Right lobe of liver (tissue), 6 donors: Measurements from ENCODE around the gene OR2G3. TPM values are rescaled to one million over a fixed set of nuclear protein-coding genes. Genes with fewer than 3 reads are reported as not detected.

ENCODE experiments used
- ATAC-seq, 4 donors: fragments of 200-7000 bp; cut with Tn5 transposase; one replicate each; pipeline ENCODE4 v1.9.1; 2020; ENCODE audit warnings: mild to moderate bottlenecking in 4 of 4, moderate library complexity in 4 of 4
- DNase-seq, 3 donors: peaks; one replicate each; pipeline ENCODE4 v3.0.0-alpha.2; 2020
- H3K27ac ChIP-seq, 3 donors: fragments of 200-600 bp; one replicate each; pipeline ENCODE4 v1.8.0; 2022
- H3K27me3 ChIP-seq, 2 donors: fragments of 200-600 bp; one replicate each; pipeline ENCODE4 v1.8.0; 2022
- H3K36me3 ChIP-seq, 4 donors: fragments of 200-600 bp; sonication (generic) in 1 of 4; one replicate each; pipeline versions ENCODE4 v1.5.1 to v1.8.0; 2017 to 2022; ENCODE audit warnings: control low read depth in 1 of 4
- H3K4me1 ChIP-seq, 4 donors: fragments of 200-600 bp; sonication (generic) in 1 of 4; one replicate each; pipeline versions ENCODE4 v1.5.1 to v1.8.0; 2017 to 2022; ENCODE audit warnings: control low read depth in 1 of 4
- H3K4me3 ChIP-seq, 3 donors: fragments of 200-600 bp; one replicate each; pipeline ENCODE4 v1.8.0; 2022
- H3K9me3 ChIP-seq, 4 donors: fragments of 200-600 bp; sonication (generic) in 1 of 4; one replicate each; pipeline versions ENCODE4 v1.5.1 to v1.8.0; 2017 to 2022; ENCODE audit warnings: control low read depth in 1 of 4
- CTCF ChIP-seq, 4 donors: fragments of 200-600 bp in 3 of 4; fragments of 450-650 bp in 1 of 4; IDR thresholded peaks; one replicate each; pipeline versions ENCODE4 v1.5.1 to v1.8.0; 2016 to 2022; ENCODE audit warnings: antibody characterized with exemption in 4 of 4, mild to moderate bottlenecking in 2 of 4
- POLR2A ChIP-seq: fragments of 450-650 bp; IDR thresholded peaks from one replicate; pipeline ENCODE4 v1.6.1; 2017; ENCODE audit warnings: antibody characterized with exemption, mild to moderate bottlenecking
- WGBS: methylation state at CpG from one replicate; pipeline ENCODE4 v1.1.6; 2018; ENCODE audit warnings: low coverage, low lambda C conversion rate; ENCODE audit not compliant: insufficient coverage; ENCODE audit errors: missing lambda C conversion rate; 5-methylcytosine and 5-hydroxymethylcytosine counted together
- intact Hi-C, 2 donors: fragments of 100-400 bp; cut with DNase I; formaldehyde crosslinking; loops; one replicate each; pipeline versions ENCODE4 v1.11.2 to v1.14.1; 2022
- total RNA-seq, 6 experiments: library from RNA; depleted of rRNA in 2 of 6; stranded (reverse); fragments of >200 nt in 2 of 6; fragmentation: NEBNext Ultra II Directional in 3 of 6; extraction: Animal tissue kit (Norgen Biotek cat#: 25700) in 3 of 6; gene quantifications; one replicate each; pipeline versions ENCODE4 v1.1.0 to v1.2.4, GENCODE V29; 2016 to 2023
- donor health status: DM: no; HTN: yes; CAD: no.
- donor health status: DM: no; HTN: no; CAD: no.
- donor health status: DM: no; HTN: no; CAD: no.
- donor health status: DM: no; HTN: yes; CAD: no.
- donor health status: DM: no; HTN: yes; CAD: no.

The OR2G3 gene
- total RNA-seq, 6 experiments from 2014 or later: not detected

- Histone ChIP-seq H3K27me3 (no peaks in the 10 kb centered on the region), H3K27ac (no peak overlapping the region), H3K4me1 (no peaks in the 10 kb centered on the region), H3K4me3 (no peak overlapping the region), H3K9me3 (no peaks in the 10 kb centered on the region), H3K36me3 (no peaks in the 10 kb centered on the region)
- ATAC-seq: no peak
- no peak for DNase-seq
- 27% methylated on average over 1 of the region's 1 CpG for WGBS
- TF ChIP-seq CTCF (IDR thresholded peaks at IDR 0.05): no peak
- TF ChIP-seq POLR2A: no peak
- intact Hi-C loops: no loop called here
Measured at GRCh38 chr1:247613405-247613804, 8.0 kb downstream of the OR2G3 start.

- no peak overlapping the region for H3K4me3 ChIP-seq
- H3K36me3 ChIP-seq: no peaks in the 10 kb centered on the region
- DNase-seq (no peak), ATAC-seq (peak in 1 of 4 donors; percentile 36)
- intact Hi-C loops: no loop called here
- no peak overlapping the region for H3K27ac ChIP-seq
- no peaks in the 10 kb centered on the region for H3K27me3 ChIP-seq
- 48% methylated on average over 2 of the region's 5 CpGs for WGBS
- H3K4me1 ChIP-seq: no peaks in the 10 kb centered on the region
- H3K9me3 ChIP-seq: no peaks in the 10 kb centered on the region
- TF ChIP-seq CTCF (IDR thresholded peaks at IDR 0.05): no peak
- TF ChIP-seq POLR2A: no peak
Measured at GRCh38 chr1:247614625-247615024, 9.2 kb downstream of the OR2G3 start.

- Histone ChIP-seq H3K4me1 (no peaks in the 10 kb centered on the region), H3K4me3 (no peak overlapping the region), H3K27ac (no peak overlapping the region), H3K9me3 (no peaks in the 10 kb centered on the region), H3K36me3 (no peaks in the 10 kb centered on the region), H3K27me3 (no peaks in the 10 kb centered on the region)
- DNase-seq (no peak), ATAC-seq (no peak)
- 17% methylated on average over 3 of the region's 3 CpGs for WGBS
- intact Hi-C loops: no loop called here
- TF ChIP-seq CTCF (IDR thresholded peaks at IDR 0.05) (no peak), POLR2A (no peak)
Measured at GRCh38 chr1:247627951-247628350, 22.6 kb downstream of the OR2G3 start.

GRCh38 chr1:247638011-247638410, 32.6 kb downstream of the OR2G3 start:
- intact Hi-C loops: no loop called here
- H3K4me3 ChIP-seq: no peak overlapping the region

More at GRCh38 chr1:247638011-247638410, 32.6 kb downstream of the OR2G3 start:
- 37% methylated on average over 4 of the region's 4 CpGs for WGBS
- Histone ChIP-seq H3K36me3 (no peaks in the 10 kb centered on the region), H3K4me1 (no peaks in the 10 kb centered on the region), H3K27me3 (no peaks in the 10 kb centered on the region), H3K27ac (no peak overlapping the region), H3K9me3 (no peaks in the 10 kb centered on the region)
- ATAC-seq (peak; percentile 42 to 75 (median 56)), DNase-seq (no peak)
- TF ChIP-seq CTCF (IDR thresholded peaks at IDR 0.05) (no peak), POLR2A (no peak)
